Activated naive CD8-positive, alpha-beta T cell treated with anti-CD3 and anti-CD28 coated beads, Interleukin-2, amount 50 U/mL, for 16 hours (primary cell): ENCODE results near the gene KCNJ2.

Source experiments
- DNase-seq: peaks from one replicate; pipeline ENCODE4 v3.0.0-alpha.2; 2020; ENCODE audit warnings: low read depth, low spot score

KCNJ2 gene

GRCh38 chr17:70168977-70169708 is at the start of gene KCNJ2:
TSS of gene KCNJ2 (plus strand) at chr17:70169532. CDS start at chr17:70175040, 5,508 bp downstream.
- DNase-seq: no peak

DNA sequence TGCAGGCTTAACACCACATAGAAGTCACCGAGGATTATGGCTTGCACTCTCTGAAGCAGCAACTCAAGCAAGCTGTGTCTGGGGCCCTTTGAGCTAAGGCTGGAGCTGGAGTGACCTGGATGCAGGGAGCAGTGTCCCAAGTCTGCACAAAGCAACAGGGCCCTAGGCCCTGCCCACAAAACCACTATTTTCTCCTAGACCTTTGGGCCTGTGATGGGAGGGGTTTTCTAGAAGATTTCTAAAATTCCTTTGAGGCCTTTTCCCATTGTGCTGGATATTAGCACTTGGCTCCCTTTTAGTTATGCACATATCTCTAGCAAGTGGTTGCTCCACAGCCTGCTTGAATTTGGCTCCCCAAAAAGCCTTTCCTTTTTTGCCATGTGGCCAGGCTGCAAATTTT is 49.8 kb upstream of the KCNJ2 start:
- no peak for DNase-seq

DNA sequence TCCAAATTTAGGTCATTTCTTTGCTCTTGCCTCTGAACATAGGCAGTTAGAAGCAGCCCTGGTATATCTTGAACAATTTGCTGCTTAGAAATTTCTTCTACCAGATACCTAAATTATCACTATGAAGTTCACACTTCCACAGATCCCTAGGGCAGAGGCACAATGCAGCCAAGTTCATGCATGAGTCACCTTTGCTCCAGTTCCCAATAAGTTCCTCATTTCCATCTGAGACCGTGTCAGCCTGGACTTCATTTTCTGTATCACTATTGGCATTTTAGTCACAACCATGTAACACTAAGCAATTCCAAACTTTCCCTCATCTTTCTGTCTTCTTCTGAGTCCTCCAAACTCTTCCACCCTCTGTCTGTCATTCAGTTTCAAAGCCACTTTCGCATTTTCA is 49.3 kb upstream of the KCNJ2 start:
- DNase-seq: no peak

DNA sequence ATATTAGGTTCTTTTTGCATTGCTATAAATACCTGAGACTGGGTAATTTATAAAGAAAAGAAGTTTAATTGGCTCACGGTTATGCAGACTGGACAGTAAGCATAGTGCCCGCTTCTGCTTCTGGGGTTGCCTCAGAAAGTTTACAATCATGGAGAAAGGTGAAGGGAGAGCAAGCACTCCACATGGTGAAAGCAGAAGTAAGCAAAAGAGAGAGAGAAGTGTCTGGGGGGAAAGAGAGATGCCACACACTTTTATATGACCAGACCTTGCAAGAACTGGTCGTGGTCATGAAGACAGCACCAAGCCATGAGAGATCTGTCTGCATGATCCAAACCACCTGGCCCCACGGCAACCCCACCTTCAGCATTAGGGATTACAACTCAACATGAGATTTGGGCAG is 48.9 kb upstream of the KCNJ2 start:
- no peak for DNase-seq

- DNase-seq: no peak
Measured at GRCh38 chr17:70121126-70121525, 48.2 kb upstream of the KCNJ2 start.

- DNase-seq: no peak
Measured at GRCh38 chr17:70123193-70123592, 46.1 kb upstream of the KCNJ2 start.

DNA sequence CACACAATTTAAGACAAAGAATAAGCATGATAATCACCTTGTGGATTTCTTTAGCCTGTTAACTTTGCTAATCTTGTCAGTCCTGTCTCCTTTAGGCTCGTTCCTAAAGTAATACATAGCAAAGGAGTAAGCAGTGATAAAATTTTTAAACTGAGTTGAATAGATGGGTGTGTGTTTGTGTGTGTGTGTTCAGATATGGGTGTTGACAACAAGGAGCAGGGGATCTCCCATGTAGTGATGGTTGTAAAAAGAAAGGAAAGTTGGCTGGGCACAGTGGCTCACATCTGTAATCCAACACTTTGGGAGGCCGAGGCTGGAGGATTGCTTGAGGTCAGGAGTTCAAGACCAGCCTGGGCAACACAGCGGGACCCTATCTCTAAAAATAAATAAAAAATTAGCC is 44.6 kb upstream of the KCNJ2 start:
- no peak for DNase-seq

- no peak for DNase-seq
Measured at GRCh38 chr17:70127221-70127873, 42.0 kb upstream of the KCNJ2 start.

- DNase-seq: no peak
Measured at GRCh38 chr17:70128727-70129238, 40.5 kb upstream of the KCNJ2 start.

DNA sequence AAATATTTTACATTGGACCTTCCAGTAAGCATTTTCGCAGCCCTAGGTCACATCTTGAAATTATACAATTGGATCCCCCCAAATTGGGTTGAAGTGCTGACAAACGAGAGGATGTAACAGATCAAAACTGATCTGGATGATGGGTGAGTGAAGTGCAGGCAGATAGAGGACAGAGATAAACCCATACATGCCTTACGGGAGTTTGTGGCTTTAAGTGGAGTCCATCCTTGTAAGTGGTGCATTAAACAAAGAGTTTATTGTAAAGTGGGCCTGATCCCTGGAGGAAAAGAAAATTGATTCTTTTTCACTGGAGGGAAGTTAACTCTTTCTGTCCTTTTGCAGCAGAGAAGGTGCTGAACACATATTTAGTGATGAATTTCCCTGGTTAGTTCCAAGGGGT is 39.0 kb upstream of the KCNJ2 start:
- DNase-seq: no peak

DNA sequence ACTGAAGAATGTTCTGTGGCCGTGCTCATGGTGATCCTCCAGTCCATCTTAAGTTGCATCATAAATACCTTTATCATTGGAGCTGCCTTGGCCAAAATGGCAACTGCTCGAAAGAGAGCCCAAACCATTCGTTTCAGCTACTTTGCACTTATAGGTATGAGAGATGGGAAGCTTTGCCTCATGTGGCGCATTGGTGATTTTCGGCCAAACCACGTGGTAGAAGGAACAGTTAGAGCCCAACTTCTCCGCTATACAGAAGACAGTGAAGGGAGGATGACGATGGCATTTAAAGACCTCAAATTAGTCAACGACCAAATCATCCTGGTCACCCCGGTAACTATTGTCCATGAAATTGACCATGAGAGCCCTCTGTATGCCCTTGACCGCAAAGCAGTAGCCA is 36.8 kb upstream of the KCNJ2 start:
- DNase-seq: no peak

GRCh38 chr17:70134042-70134441 is 35.3 kb upstream of the KCNJ2 start:
- DNase-seq: no peak

- DNase-seq: no peak
Measured at GRCh38 chr17:70134777-70135176, 34.6 kb upstream of the KCNJ2 start.

- DNase-seq: no peak
Measured at GRCh38 chr17:70136131-70136530, 33.2 kb upstream of the KCNJ2 start.

DNA sequence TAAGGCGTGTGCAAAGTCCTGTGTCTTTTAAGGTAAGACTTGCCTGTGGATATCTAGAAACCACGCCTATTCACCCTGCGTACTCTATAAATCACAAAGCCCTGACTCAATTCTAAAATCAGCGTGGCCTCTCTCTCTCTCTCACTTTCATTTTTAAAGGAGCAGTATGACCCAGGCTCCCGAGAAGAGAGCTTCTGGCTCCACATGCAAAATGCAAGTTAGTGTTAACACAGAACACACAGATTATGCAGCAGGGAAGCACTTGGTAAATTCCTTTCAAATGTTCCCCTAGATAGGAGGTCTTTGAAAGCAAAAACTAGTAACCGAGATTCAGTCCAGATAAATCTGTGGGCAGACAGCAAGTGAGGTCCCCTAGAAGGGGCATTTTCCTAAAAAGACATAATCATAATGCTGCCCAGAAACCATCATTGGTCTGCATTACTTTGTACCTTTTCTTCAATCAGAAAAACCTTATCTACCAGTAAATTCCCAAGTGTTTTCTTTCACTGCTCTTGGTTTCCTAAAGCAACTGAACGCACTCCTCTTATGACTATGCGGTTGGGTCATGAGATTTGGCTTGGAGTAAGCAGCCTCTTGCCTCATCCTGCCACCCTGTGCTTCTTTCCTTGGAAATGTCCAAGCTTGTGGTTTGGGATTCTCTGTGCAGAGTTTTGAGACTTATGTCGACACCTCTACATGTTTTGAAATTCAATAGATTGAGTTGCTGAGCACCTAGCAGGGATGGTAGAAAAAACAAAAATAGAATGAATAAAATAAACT is 31.7 kb upstream of the KCNJ2 start:
- DNase-seq: no peak

- no peak for DNase-seq
Measured at GRCh38 chr17:70138291-70138865, 31.0 kb upstream of the KCNJ2 start.

- DNase-seq: no peak
Measured at GRCh38 chr17:70139449-70139993, 29.8 kb upstream of the KCNJ2 start.

DNA sequence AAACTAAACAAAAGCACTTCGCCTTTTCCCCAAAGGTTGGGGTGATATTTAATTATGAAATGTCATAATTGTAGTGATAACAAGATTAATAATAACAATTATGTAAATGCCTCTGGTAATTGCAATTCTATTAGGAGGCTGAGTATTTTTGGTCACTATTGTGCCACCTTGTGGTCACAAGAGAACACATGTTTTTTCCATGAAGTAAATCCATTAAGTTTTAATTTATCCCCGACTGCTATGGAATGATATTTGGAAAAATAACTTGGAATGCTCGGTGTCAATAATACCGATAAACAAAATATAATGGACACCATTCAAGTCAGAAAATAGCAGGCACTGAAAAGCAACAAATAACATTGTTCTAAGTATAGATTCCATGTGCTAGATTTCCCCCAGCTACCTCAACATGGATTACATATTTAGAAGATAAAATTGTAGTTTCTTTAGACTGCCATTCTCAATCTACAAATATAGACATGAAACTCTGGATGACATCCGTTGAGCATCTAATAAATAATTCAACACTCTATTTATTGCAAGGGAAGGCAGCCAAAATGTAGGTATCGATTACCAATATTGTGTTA is 25.0 kb upstream of the KCNJ2 start:
- DNase-seq: no peak

- DNase-seq: no peak
Measured at GRCh38 chr17:70153210-70153609, 16.1 kb upstream of the KCNJ2 start.

GRCh38 chr17:70157151-70157550 is 12.2 kb upstream of the KCNJ2 start:
- no peak for DNase-seq

DNA sequence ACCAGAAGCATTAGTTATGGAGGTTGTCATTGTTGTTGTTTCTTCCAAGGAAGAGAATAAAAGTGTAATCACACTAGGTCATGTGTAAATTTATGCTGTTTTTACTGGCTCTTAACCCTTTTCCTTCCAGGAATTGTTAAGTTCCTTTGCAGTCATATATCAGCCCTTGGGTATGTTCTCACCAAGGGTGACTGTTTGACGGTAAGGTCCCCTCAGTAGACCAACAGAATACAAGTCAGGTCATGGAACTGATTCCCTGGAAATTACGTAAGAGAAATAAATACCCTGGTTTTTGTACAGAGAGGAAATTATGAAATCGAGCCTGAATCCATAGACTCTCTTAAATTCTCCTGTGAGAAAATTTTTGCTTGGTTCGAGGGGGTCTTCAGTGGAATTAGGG is 11.2 kb upstream of the KCNJ2 start:
- DNase-seq: no peak
